Stimulated activated naive CD8-positive, alpha-beta T cell treated with anti-CD3 and anti-CD28 coated beads, Interleukin-15, amount 100 ng/mL, for 72 hours (primary cell): ENCODE data around the gene NR4A1.
A peak's percentile ranks its signal among the peaks of the same experiment; 100 is the strongest.

Source experiments
- ATAC-seq: fragments of 150-1000 bp; cut with Tn5 transposase; 2 replicates; pipeline ENCODE4 v1.10.0; 2021; ENCODE audit warnings: mild to moderate bottlenecking, moderate library complexity
- DNase-seq, 2 donors: peaks; one replicate each; pipeline ENCODE4 v3.0.0; 2021 to 2022
- H3K27ac Mint-ChIP-seq, 2 donors: one replicate each; pipeline ENCODE4 v1.8.0; 2022; ENCODE audit warnings: mild to moderate bottlenecking in 2 of 2, mixed read lengths in 2 of 2, moderate library complexity in 2 of 2
- H3K27me3 Mint-ChIP-seq: one replicate; pipeline ENCODE4 v1.8.0; 2022; ENCODE audit warnings: mixed read lengths
- H3K4me1 Mint-ChIP-seq: one replicate; pipeline ENCODE4 v1.8.0; 2022; ENCODE audit warnings: mild to moderate bottlenecking, mixed read lengths
- H3K4me3 Mint-ChIP-seq, 2 donors: one replicate each; pipeline ENCODE4 v1.8.0; 2022; ENCODE audit warnings: mild to moderate bottlenecking in 2 of 2, mixed read lengths in 2 of 2, moderate library complexity in 1 of 2
- H3K9me3 Mint-ChIP-seq, 2 donors: one replicate each; pipeline ENCODE4 v1.8.0; 2022; ENCODE audit warnings: mixed read lengths in 2 of 2

NR4A1 gene

DNA sequence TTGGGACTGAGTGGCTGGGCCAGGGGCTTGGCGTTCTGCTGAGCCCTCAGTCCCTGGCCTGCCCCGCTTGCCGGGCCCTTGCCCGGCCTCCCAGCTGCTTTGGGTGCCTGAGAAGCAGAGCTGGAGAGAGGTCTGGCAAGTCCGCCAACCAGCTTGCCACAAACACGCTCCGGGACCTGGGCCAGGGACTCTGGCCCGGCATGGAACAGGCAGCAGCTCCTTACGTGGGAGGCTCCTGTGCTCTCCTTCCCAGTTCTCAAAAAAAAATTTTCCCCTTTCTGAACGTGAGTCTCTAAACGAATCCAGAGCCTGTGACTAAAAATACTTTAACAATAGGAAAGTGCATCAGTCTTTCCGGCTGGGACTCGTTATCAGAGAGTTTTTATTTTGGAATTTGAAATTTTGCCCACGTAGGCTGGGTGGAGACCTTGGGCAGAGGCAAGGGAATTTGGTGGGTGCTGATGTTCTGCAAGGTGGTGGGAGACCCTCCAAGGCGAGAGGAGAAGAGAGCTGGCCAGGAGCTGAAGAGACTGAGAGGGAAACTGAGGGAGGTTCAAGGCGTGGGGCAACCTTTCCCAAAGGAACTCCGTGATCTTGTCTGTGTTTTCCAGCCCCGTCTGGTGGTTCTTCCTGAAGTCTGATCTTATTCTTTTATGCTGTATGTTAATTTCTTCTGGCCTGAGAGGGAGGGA, 6.8 kb upstream of the NR4A1 start:
- Mint-ChIP-seq H3K27ac (no peak overlapping the region), H3K9me3 (no peaks in the 10 kb centered on the region), H3K4me1 (peaks cover 90% of the 10 kb centered on the region), H3K27me3 (no peaks in the 10 kb centered on the region), H3K4me3 (no peak overlapping the region)
- ATAC-seq (no peak), DNase-seq (no peak)

DNA sequence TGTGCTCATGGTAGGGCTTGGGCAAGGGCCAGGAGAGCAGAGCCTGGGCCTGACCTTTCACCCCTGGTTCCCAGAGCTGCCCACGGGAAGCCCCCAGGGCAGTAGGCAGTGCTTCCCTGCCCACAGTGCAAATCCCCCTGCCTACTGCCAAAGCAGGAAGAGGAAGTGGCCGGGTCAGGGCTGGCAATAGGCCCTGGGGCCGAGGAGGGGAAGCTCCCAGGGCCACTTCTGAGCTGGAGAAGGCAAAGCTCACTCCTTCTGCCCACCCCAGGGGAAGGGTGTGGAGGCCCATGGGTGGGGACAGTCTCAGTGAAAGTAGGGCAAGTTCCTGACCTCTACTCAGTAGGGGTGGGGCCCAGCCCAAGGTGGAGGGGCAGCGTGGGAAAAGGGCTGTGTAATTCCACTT, 5.4 kb upstream of the NR4A1 start:
- Mint-ChIP-seq H3K4me1 (peaks cover 90% of the 10 kb centered on the region), H3K9me3 (no peaks in the 10 kb centered on the region), H3K27ac (peak overlapping the region; percentile 59 to 90), H3K4me3 (peak overlapping the region in 1 of 2 donors; percentile 30), H3K27me3 (no peaks in the 10 kb centered on the region)
- no peak for ATAC-seq
- no peak for DNase-seq

DNA sequence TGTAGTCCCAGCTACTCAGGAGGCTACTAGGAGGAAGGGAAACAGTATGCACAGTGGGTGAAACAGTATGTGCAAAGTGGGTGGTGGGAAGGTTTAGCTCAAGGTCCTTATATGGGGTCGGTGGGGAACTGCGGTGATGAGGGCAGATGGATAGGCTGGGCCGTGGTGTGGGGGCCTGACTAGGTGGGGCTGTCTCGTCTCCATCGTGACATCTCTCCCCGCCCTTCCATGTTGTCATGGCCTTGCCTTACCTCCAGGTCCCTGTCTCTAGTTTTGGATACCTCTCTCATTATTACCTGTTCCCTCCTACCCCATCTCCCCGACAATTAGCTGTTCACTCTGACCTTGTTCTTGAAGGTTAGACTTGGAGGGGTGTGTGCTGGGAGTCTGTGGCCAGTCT, 4.4 kb upstream of the NR4A1 start:
- no peak for ATAC-seq
- Mint-ChIP-seq H3K9me3 (no peaks in the 10 kb centered on the region), H3K27me3 (no peaks in the 10 kb centered on the region)

DNA sequence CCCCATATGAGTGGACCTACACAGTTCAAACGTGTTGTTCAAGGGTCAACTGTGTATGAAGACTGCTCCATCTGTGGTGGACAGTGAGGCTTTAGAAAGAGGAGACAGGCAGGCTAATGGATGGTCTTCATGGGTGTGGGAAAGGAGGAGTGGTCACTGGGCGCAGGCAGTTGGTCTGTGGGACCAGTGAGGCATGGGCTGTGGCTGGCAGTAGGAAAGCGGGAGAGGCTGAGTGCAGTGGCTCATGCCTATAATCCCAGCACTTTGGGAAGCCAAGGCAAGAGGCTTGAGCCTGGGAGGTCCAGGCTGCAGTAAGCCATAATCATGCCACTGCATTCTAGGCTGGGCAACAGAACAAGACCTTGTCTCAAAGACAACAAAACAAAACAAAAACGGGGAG, 2.0 kb upstream of the NR4A1 start:
- Mint-ChIP-seq H3K27ac (peak overlapping the region in 1 of 2 donors; percentile 63), H3K4me1 (peaks cover 82% of the 10 kb centered on the region), H3K27me3 (no peaks in the 10 kb centered on the region), H3K4me3 (peak overlapping the region; percentile 91 to 92), H3K9me3 (no peaks in the 10 kb centered on the region)
- DNase-seq, result no peak
- no peak for ATAC-seq

More for the DNA sequence above, 4.4 kb upstream of the NR4A1 start:
- Mint-ChIP-seq H3K4me1 (peaks cover 81% of the 10 kb centered on the region), H3K4me3 (no peak overlapping the region), H3K27ac (no peak overlapping the region)
- no peak for DNase-seq

DNA sequence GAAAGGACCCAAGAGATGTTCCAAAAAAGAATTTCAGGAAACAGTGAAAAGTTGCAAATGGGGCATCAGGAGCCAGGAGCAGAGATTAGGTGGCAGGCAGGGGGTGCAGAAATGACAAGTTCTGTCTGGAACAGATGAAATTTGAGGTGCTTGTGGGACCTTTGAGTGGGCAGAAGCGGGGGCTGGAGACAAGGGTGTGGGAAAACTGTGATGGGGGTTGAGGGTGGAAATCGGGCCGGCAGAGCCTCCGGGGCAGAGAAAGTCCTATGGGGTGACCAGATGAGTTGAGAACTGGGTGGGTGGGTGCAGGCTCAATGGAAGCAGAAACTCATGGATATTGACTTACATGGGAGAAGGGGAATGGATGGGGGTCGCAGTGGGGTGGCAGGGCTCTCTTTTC, 1.6 kb upstream of the NR4A1 start:
- Mint-ChIP-seq H3K4me1 (peaks cover 82% of the 10 kb centered on the region), H3K9me3 (no peaks in the 10 kb centered on the region), H3K4me3 (peak overlapping the region; percentile 91 to 92), H3K27ac (peak overlapping the region in 1 of 2 donors; percentile 63), H3K27me3 (no peaks in the 10 kb centered on the region)
- DNase-seq (no peak), ATAC-seq (no peak)

DNA sequence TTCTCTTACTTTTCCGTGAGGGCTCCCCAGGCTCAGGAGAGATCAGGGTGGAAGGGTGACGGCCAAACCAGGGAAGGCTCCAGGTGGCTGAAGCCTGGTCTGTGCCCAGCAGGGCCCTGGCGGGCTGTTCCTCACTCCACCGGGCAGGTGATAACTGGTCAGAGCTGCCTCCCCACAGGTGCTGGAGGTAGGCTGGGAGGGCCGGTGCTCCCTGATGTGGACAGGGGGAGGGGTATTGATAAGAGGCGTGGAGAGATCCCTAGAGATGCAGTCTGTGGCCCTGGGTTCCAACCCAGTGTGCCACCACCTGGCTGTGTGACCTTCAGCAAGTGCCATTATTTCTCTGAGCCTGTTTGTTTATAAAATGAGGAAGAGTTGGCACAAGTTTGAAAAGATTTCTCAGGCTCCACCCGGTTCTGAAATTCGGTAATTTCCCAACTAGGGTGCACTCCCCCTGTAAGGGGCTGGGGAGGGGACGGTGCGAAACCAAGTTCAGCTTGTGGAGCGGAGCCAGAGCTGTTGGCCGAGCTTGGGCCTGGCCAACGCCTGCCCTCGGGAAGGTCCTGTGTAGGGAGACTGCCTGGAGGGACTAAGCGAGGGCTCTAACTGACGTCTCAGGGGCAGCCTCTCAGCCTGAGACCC, 1.0 kb upstream of the NR4A1 start:
- peak overlapping the region; percentile 91 to 92 for H3K4me3 Mint-ChIP-seq
- DNase-seq, result no peak
- no peak for ATAC-seq
- H3K4me1 Mint-ChIP-seq, result peaks cover 82% of the 10 kb centered on the region
- peak overlapping the region; percentile 96 to 98 for H3K27ac Mint-ChIP-seq
- H3K27me3 Mint-ChIP-seq, result no peaks in the 10 kb centered on the region
- no peaks in the 10 kb centered on the region for H3K9me3 Mint-ChIP-seq

DNA sequence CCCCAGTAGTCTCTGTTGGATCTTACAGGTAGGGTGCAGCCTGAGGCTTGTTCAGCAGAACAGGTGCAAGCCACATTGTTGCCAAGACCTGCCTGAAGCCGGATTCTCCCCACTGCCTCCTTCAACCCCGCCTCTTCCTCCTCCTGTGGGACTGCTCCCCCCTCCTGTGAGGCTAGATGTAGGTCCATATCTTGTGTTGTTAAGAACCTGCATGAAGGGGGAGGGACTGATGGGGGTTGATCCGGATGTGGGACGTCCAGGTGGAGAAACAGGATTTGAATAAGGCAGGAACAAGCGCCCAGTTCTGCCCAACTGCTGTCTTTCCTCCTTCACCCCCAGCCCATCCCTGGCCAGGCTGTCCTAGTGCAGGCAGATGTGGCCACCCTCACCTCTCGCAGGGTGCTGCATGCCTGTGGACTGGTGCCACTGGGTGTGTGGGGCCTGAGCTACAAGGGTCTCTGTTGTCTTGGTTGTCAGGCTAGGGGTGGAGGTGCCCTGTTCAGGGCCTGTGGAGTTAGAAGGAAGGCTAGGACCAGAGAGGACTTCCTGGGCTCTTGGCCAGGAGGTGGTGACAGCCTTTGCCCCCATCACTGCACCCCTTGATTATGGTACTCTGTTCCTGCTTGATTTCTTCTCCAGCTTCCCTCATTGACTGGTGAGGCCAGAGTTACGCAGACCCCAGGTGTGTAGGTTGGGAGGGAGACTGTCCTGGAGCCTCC, 1.4 kb downstream of the NR4A1 start:
- no peaks in the 10 kb centered on the region for H3K27me3 Mint-ChIP-seq
- peak overlapping the region; percentile 60 to 96 for H3K27ac Mint-ChIP-seq
- DNase-seq (peak in 1 of 2 donors; percentile 28), ATAC-seq (no peak)
- no peaks in the 10 kb centered on the region for H3K9me3 Mint-ChIP-seq
- H3K4me3 Mint-ChIP-seq, result peak overlapping the region; percentile 91 to 92
- peaks cover 80% of the 10 kb centered on the region for H3K4me1 Mint-ChIP-seq

DNA sequence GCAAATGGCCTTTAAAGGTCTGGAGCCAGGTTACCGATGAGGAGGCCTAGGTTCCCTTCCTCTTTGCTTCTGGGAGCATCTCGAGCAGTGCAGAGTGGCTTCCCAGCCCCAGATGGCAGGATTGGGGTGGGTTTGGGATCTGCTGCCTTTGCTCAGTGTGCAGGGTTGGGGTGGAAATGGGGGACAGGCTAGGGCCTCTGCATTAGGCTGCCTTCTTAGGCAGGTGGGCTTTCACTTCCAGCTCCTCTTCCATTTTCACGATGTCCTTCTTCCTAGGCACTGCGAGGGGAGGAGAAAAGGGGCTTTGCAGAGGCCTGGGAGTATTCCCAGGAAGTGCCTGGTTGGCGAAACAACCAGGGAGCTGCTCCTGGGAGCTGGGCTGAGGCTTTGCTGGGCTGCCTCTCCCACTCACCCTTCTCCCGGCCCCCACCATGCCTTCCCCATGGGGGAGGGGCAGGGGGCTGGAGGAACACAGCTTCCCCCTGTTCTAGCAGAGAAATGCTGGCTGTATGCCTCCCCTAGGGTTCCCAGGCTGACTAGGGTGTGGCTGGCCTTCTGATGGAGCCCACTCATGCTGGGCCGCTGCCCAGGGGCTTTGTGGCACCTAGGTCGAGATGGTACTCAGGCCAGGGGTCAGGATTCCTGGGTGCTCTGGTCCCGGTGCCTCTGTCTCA, 2.4 kb downstream of the NR4A1 start:
- DNase-seq, result no peak
- no peaks in the 10 kb centered on the region for H3K27me3 Mint-ChIP-seq
- no peaks in the 10 kb centered on the region for H3K9me3 Mint-ChIP-seq
- peak overlapping the region; percentile 91 to 92 for H3K4me3 Mint-ChIP-seq
- H3K4me1 Mint-ChIP-seq, result peaks cover 73% of the 10 kb centered on the region
- no peak for ATAC-seq
- peak overlapping the region in 1 of 2 donors; percentile 60 for H3K27ac Mint-ChIP-seq

DNA sequence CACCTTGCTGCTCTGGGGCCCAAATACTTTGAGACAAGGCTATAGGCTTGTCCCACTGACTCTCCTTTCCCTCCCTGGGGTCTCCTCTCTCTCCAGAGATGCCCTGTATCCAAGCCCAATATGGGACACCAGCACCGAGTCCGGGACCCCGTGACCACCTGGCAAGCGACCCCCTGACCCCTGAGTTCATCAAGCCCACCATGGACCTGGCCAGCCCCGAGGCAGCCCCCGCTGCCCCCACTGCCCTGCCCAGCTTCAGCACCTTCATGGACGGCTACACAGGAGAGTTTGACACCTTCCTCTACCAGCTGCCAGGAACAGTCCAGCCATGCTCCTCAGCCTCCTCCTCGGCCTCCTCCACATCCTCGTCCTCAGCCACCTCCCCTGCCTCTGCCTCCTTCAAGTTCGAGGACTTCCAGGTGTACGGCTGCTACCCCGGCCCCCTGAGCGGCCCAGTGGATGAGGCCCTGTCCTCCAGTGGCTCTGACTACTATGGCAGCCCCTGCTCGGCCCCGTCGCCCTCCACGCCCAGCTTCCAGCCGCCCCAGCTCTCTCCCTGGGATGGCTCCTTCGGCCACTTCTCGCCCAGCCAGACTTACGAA, 3.1 kb downstream of the NR4A1 start:
- Mint-ChIP-seq H3K27me3 (no peaks in the 10 kb centered on the region), H3K4me1 (peaks cover 67% of the 10 kb centered on the region), H3K9me3 (no peaks in the 10 kb centered on the region), H3K27ac (peak overlapping the region in 1 of 2 donors; percentile 31), H3K4me3 (peak overlapping the region; percentile 40 to 91)
- ATAC-seq (no peak), DNase-seq (no peak)

DNA sequence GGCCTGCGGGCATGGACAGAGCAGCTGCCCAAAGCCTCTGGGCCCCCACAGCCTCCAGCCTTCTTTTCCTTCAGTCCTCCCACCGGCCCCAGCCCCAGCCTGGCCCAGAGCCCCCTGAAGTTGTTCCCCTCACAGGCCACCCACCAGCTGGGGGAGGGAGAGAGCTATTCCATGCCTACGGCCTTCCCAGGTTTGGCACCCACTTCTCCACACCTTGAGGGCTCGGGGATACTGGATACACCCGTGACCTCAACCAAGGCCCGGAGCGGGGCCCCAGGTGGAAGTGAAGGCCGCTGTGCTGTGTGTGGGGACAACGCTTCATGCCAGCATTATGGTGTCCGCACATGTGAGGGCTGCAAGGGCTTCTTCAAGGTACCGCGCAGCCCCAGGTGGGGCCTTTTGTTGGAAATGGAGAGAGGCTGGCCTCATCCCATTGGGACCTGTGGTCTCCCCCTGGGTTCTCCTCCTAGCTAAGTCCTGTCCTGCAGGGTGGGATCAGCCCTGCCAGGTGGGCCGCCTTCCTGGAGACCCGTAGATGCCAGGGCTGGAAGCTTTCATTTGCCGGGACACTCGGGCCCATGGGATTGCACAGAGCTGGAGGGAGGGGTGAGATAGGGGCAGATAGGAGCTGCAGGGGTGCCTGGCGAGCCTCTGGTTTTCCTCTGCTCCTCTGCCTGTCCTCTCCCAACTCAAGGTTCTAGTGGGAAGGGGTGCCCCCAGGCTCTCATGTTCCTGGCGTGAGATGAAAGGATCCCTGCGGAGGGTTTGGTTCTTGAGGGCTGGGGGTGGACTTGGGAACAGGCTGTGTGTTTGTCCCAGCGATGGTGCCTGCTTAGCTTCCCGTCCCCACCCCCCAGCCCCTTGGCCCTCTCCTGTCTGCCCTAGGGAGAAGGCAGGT, 3.8 kb downstream of the NR4A1 start:
- peaks cover 60% of the 10 kb centered on the region for H3K4me1 Mint-ChIP-seq
- H3K4me3 Mint-ChIP-seq, result peak overlapping the region in 1 of 2 donors; percentile 91
- no peaks in the 10 kb centered on the region for H3K27me3 Mint-ChIP-seq
- no peaks in the 10 kb centered on the region for H3K9me3 Mint-ChIP-seq
- DNase-seq (no peak), ATAC-seq (no peak)
- peak overlapping the region in 1 of 2 donors; percentile 19 for H3K27ac Mint-ChIP-seq

DNA sequence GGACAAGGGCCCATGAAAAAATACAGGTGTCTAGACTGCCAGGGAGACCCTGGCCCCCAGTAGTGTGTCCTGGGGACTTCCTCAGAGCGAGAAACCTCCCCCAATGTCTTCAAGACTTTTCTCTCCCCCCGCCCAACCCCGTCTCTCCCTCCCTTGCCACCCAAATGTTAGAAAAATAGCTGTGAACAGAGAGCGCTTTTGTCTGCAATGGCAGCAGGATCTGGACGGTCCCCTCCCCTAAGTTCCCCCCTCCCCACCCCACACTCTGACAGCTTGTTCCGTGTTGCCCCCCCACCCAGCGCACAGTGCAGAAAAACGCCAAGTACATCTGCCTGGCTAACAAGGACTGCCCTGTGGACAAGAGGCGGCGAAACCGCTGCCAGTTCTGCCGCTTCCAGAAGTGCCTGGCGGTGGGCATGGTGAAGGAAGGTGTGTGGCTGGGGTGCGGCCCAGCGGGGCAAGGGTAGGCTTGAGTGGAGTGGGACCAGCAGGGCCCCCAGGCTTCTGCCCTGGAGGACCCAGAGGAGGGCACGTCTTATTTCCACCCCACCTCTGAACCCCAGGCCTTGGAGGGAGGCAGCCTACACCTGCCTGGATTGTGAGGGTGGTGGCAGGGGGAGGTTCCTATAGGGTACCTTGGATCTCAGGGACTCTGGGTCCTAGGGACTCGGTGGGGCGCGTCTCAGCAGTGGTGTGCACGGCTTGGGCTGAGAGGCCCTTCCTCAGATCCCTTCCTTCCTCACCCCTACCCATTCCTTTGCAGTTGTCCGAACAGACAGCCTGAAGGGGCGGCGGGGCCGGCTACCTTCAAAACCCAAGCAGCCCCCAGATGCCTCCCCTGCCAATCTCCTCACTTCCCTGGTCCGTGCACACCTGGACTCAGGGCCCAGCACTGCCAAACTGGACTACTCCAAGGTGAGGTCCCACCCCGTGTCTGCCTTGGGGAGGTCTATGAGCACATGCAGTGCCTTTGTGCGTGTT, 4.8 kb downstream of the NR4A1 start:
- Mint-ChIP-seq H3K4me3 (peak overlapping the region in 1 of 2 donors; percentile 17), H3K27me3 (no peaks in the 10 kb centered on the region), H3K27ac (peak overlapping the region; percentile 42 to 72), H3K9me3 (no peaks in the 10 kb centered on the region), H3K4me1 (peaks cover 52% of the 10 kb centered on the region)
- DNase-seq (no peak), ATAC-seq (no peak)

DNA sequence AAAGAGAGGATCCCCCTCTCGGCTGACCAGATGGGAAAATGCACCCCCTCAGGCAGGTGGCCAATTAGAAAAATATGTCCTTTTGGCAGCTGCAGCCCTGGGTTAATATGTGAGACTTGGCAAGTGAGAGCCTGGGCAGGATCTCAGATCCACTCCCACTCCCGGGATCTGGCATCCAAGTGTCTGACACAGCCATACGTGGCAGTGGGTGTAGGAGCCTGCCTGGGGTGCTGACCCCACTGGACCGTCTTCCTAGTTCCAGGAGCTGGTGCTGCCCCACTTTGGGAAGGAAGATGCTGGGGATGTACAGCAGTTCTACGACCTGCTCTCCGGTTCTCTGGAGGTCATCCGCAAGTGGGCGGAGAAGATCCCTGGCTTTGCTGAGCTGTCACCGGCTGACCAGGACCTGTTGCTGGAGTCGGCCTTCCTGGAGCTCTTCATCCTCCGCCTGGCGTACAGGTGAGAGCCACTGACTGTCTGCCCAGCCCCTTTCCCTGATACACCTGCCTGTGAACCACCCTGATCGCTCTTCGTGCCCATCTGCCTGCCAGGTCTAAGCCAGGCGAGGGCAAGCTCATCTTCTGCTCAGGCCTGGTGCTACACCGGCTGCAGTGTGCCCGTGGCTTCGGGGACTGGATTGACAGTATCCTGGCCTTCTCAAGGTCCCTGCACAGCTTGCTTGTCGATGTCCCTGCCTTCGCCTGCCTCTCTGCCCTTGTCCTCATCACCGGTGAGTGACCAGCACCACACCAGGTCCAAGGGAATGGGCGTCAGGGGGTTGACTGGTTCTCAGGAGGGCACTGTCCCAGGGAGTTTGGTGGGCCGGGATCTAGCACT, 5.8 kb downstream of the NR4A1 start:
- no peak for ATAC-seq
- Mint-ChIP-seq H3K4me1 (peaks cover 50% of the 10 kb centered on the region), H3K4me3 (no peak overlapping the region), H3K9me3 (no peaks in the 10 kb centered on the region), H3K27me3 (no peaks in the 10 kb centered on the region), H3K27ac (no peak overlapping the region)
- no peak for DNase-seq
